Breast epithelium (tissue), 4 donors: ENCODE data around the gene ORAI2. TPM values are rescaled to one million over a fixed set of nuclear protein-coding genes. Genes with fewer than 3 reads are reported as not detected.

Experiments
- DNase-seq, 2 donors: peaks; one replicate each; pipeline ENCODE4 v3.0.0-alpha.2; 2019; ENCODE audit warnings: low spot score in 2 of 2
- H3K27ac ChIP-seq, 2 donors: fragments of 200-600 bp; sonication (generic) in 1 of 2; one replicate each; pipeline ENCODE4 v1.5.1; 2016 to 2019; ENCODE audit warnings: mild to moderate bottlenecking in 1 of 2
- H3K27me3 ChIP-seq, 2 donors: fragments of 200-600 bp; sonication (generic) in 1 of 2; one replicate each; pipeline versions ENCODE4 v1.5.1 to v1.6.0; 2017 to 2019; ENCODE audit warnings: control low read depth in 1 of 2, mild to moderate bottlenecking in 1 of 2
- H3K36me3 ChIP-seq: fragments of 200-600 bp; one replicate; pipeline ENCODE4 v1.5.1; 2019
- H3K4me1 ChIP-seq, 2 donors: fragments of 200-600 bp; sonication (generic); one replicate each; pipeline ENCODE4 v1.5.1; 2016 to 2019; ENCODE audit warnings: control low read depth in 1 of 2
- H3K4me3 ChIP-seq, 3 donors: fragments of 200-600 bp; sonication (generic); 1 replicate in 2 of 3; 2 replicates in 1 of 3; pipeline ENCODE4 v1.5.1; 2016 to 2019; ENCODE audit warnings: mild to moderate bottlenecking in 3 of 3, moderate library complexity in 2 of 3
- H3K9me3 ChIP-seq, 2 donors: fragments of 200-600 bp; sonication (generic) in 1 of 2; one replicate each; pipeline ENCODE4 v1.5.1; 2016 to 2019; ENCODE audit warnings: control low read depth in 1 of 2
- POLR2A ChIP-seq: fragments of 450-650 bp; IDR thresholded peaks from one replicate; pipeline ENCODE4 v1.6.1; 2016; ENCODE audit warnings: antibody characterized with exemption, mild to moderate bottlenecking, moderate library complexity
- POLR2AphosphoS5 ChIP-seq, 3 donors: sonication (generic); formaldehyde crosslinking; IDR thresholded peaks; one replicate each; pipeline ENCODE4 v1.6.1; 2017; ENCODE audit warnings: antibody characterized with exemption in 3 of 3
- intact Hi-C: fragments of 100-400 bp; cut with DNase I; formaldehyde crosslinking; loops from one replicate; pipeline ENCODE4 v1.15.1; 2023; ENCODE audit warnings: low total_unique reads
- total RNA-seq, 3 donors: library from RNA; depleted of rRNA; stranded (reverse); fragments of >200 nt; gene quantifications; one replicate each; pipeline ENCODE4 v1.1.0, GENCODE V29; 2016
- TF ChIP-seq, protein P1 (sequence below), 3 donors: fragments of 450-650 bp; IDR thresholded peaks; one replicate each; pipeline ENCODE4 v1.5.1; 2016 to 2017; ENCODE audit warnings: antibody characterized with exemption in 3 of 3, mild to moderate bottlenecking in 3 of 3, moderate library complexity in 3 of 3

The ORAI2 gene
- total RNA-seq, 3 donors from 2014 or later, result 8.3 to 24.9 (median 18.1) TPM

- Histone ChIP-seq H3K27me3 (no peaks in the 10 kb centered on the region), H3K9me3 (no peaks in the 10 kb centered on the region), H3K27ac (no peak overlapping the region), H3K4me1 (no peaks in the 10 kb centered on the region), H3K36me3 (no peaks in the 10 kb centered on the region), H3K4me3 (no peak overlapping the region)
- DNase-seq, result no peak
- intact Hi-C loops, result no loop called here
- no peak for TF ChIP-seq POLR2AphosphoS5 (IDR thresholded peaks at IDR 0.05)
- TF ChIP-seq POLR2A, result no peak
- TF ChIP-seq, protein P1, sequence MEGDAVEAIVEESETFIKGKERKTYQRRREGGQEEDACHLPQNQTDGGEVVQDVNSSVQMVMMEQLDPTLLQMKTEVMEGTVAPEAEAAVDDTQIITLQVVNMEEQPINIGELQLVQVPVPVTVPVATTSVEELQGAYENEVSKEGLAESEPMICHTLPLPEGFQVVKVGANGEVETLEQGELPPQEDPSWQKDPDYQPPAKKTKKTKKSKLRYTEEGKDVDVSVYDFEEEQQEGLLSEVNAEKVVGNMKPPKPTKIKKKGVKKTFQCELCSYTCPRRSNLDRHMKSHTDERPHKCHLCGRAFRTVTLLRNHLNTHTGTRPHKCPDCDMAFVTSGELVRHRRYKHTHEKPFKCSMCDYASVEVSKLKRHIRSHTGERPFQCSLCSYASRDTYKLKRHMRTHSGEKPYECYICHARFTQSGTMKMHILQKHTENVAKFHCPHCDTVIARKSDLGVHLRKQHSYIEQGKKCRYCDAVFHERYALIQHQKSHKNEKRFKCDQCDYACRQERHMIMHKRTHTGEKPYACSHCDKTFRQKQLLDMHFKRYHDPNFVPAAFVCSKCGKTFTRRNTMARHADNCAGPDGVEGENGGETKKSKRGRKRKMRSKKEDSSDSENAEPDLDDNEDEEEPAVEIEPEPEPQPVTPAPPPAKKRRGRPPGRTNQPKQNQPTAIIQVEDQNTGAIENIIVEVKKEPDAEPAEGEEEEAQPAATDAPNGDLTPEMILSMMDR (IDR thresholded peaks at IDR 0.05), result no peak
Measured at GRCh38 chr7:102457352-102457924, 24.1 kb downstream of the ORAI2 start.

DNA sequence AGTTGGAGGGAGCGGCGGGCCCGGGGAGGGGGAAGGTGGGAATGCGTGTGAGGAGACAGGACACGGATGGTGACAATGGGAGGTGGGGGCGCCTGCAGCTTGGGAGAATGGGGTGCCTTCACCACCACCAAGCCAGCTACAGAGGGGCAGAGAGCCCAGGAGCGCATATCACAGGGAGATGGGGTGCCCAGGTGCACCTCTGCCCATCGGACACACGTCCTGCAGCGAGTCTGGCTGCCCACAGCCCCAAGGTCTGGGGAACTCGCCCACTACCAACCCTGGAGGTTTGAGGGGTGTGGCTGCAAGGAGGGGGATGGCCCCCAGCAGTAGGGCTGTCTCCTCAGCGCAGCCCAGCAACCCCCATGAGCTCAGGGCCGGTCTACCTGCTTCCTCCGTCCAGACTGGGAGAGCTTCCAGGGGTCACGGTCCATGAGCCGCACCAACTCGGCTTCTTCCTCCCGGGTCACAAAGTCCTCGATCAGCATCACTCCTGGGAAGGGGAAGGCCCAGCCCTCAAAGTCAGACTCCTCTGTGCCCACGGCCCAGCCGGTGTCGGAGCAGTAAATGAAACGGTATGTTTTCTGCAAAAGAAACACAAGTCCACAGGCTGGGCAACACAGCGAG, 26.0 kb downstream of the ORAI2 start:
- Histone ChIP-seq H3K27me3 (no peaks in the 10 kb centered on the region), H3K4me1 (peaks cover 0 to 10% of the 10 kb centered on the region in 2 donors), H3K27ac (no peak overlapping the region), H3K9me3 (no peaks in the 10 kb centered on the region), H3K36me3 (no peaks in the 10 kb centered on the region), H3K4me3 (no peak overlapping the region)
- DNase-seq, result no peak
- intact Hi-C loops, result no loop called here
- no peak for TF ChIP-seq POLR2AphosphoS5 (IDR thresholded peaks at IDR 0.05)
- TF ChIP-seq POLR2A, result no peak
- TF ChIP-seq, protein P1 (IDR thresholded peaks at IDR 0.05), result no peak

DNA sequence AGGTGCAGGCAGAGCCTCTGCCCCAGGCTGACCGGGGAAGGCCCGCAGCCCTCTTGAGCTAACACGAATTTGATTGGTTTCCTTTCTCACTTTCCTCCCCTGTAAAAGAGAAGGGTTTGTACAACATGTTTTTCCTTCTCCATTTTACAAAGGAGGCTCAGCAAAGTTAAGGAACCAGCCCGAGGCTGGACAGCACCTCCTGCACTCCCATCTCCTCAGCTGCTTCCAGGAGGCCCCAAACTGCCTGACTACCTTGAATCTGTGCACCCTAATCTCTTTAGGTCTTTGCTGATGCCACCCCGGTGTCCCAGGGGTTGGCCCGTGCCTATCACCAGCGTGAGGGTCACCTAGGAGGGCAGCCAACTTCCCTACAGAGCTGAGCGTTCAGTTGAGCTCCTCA, 27.1 kb downstream of the ORAI2 start:
- intact Hi-C loops, result no loop called here
- DNase-seq, result no peak
- no peak overlapping the region for H3K27ac ChIP-seq

DNA sequence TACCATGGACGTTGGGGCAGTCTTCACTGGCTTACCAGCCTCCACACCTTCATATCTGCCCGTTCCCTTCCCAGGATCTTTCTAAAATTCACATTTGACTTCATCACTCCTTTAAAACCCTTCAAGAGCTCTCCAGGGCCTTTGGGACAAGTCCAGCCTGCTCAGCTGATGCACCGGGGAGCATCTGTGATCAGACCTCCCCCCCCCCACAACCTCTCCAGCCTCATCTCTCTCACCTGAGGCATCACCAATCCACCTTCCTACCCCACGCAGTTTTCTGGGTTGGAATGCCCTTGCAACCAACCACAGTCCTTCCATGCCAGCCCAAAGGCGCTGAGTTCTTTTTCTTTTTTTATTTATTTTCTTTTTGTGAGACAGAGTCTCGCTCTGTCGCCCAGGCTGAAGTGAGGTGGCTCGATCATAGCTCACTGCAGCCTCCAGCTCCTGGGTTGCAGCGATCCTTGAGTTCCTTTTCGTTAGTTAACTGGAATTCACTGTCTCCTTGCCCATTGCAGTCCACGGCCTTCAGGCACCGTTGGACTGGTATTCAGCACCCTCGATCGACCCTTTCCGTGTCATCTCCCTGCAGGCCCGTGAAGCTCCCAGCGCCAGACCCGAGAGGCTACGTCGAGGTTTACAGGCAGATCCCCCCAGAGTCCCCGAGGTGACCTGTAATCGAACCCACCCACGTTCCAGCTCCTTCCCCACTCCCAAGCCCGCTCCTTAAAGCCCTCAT, 30.6 kb downstream of the ORAI2 start:
- Histone ChIP-seq H3K4me3 (peak overlapping the region; percentile 94 to 100 (median 98)), H3K27ac (peak overlapping the region; percentile 71 to 84), H3K27me3 (no peaks in the 10 kb centered on the region), H3K36me3 (no peaks in the 10 kb centered on the region), H3K4me1 (peaks cover 0 to 10% of the 10 kb centered on the region in 2 donors), H3K9me3 (no peaks in the 10 kb centered on the region)
- no peak for TF ChIP-seq POLR2AphosphoS5 (IDR thresholded peaks at IDR 0.05)
- no peak for DNase-seq
- intact Hi-C loops, result no loop called here

More for the DNA sequence above, 27.1 kb downstream of the ORAI2 start:
- Histone ChIP-seq H3K27me3 (no peaks in the 10 kb centered on the region), H3K4me1 (peaks cover 0 to 10% of the 10 kb centered on the region in 2 donors), H3K9me3 (no peaks in the 10 kb centered on the region), H3K4me3 (no peak overlapping the region), H3K36me3 (no peaks in the 10 kb centered on the region)
- no peak for TF ChIP-seq POLR2AphosphoS5 (IDR thresholded peaks at IDR 0.05)
- TF ChIP-seq POLR2A, result no peak
- TF ChIP-seq, protein P1 (IDR thresholded peaks at IDR 0.05), result no peak

- intact Hi-C loops, result no loop called here
- no peaks in the 10 kb centered on the region for H3K9me3 ChIP-seq
- no peaks in the 10 kb centered on the region for H3K27me3 ChIP-seq
- peak within 1 kb of the TSS; percentile 94 to 100 (median 98) for H3K4me3 ChIP-seq
- TF ChIP-seq, protein P1 (IDR thresholded peaks at IDR 0.05), result no peak
- peak in 2 of 3 donors; percentile 74 to 76 for TF ChIP-seq POLR2AphosphoS5 (IDR thresholded peaks at IDR 0.05)
- DNase-seq, result peak; percentile 88 to 91
- H3K4me1 ChIP-seq, result peaks cover 0 to 10% of the 10 kb centered on the region in 2 donors
- H3K27ac ChIP-seq, result peak within 1 kb of the TSS; percentile 71 to 84
- H3K36me3 ChIP-seq, result no peaks in the 10 kb centered on the region
Measured at GRCh38 chr7:102464577-102465280, 31.4 kb downstream of the ORAI2 start, which contains the start of the genes ALKBH4 and LRWD1. Gene ALKBH4 (minus strand): TSS chr7:102464863. CDS start chr7:102464836, 27 bp downstream. Gene LRWD1 (plus strand): TSS chr7:102464984. CDS start chr7:102465081, 97 bp downstream.
